ENCODE results near the gene IVD. TPM values are rescaled to one million over a fixed set of nuclear protein-coding genes. Genes with fewer than 3 reads are reported as not detected.

Gene IVD
- total RNA-seq, 4 donors from 2014 or later: 24.9 to 101 (median 48.0) TPM

- no peak for TF ChIP-seq CTCF (IDR thresholded peaks at IDR 0.05; ENCODE audit: low read depth)
Observed at GRCh38 chr15:40418126-40418525, 12.5 kb downstream of the IVD start.

GRCh38 chr15:40420071-40420713, 14.6 kb downstream of the IVD start:
- no peak for TF ChIP-seq CTCF (IDR thresholded peaks at IDR 0.05; ENCODE audit: low read depth)

- no peak for TF ChIP-seq CTCF (IDR thresholded peaks at IDR 0.05; ENCODE audit: low read depth)
Observed at GRCh38 chr15:40420793-40421192, 15.2 kb downstream of the IVD start.

GRCh38 chr15:40421246-40422157, 15.9 kb downstream of the IVD start:
- TF ChIP-seq CTCF (IDR thresholded peaks at IDR 0.05; ENCODE audit: low read depth): no peak

GRCh38 chr15:40424483-40425115, 19.0 kb downstream of the IVD start:
- TF ChIP-seq CTCF (IDR thresholded peaks at IDR 0.05; ENCODE audit: low read depth): no peak

- no peak for TF ChIP-seq CTCF (IDR thresholded peaks at IDR 0.05; ENCODE audit: low read depth)
Observed at GRCh38 chr15:40425681-40426080, 20.1 kb downstream of the IVD start.

DNA sequence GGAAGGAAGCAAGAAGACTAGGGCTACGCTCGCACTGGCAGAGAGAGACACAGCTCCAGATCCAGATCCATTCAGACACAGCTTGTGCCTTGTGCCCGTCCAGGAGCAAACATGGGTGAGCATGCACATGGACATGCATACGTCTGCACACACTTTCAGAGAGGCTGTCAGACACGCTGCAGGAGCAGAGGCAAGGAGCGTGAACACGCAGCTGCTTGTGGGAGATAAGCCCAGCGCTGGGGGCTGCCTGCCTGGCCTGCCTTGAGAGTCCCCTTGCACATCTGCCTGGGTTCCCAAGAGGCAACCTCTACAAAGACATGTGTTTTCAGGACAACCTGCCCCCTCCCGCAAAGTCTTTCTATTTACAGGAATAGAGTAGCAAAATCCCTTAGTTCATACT, 21.6 kb downstream of the IVD start:
- no peak for TF ChIP-seq CTCF (IDR thresholded peaks at IDR 0.05; ENCODE audit: low read depth)
